ENCODE results near the gene ISG15.

ISG15 gene

GRCh38 chr1:978835-979743, 34.2 kb upstream of the ISG15 start:
- no peak for DNase-seq (ENCODE audit: low read depth)
- TF ChIP-seq, protein P1, sequence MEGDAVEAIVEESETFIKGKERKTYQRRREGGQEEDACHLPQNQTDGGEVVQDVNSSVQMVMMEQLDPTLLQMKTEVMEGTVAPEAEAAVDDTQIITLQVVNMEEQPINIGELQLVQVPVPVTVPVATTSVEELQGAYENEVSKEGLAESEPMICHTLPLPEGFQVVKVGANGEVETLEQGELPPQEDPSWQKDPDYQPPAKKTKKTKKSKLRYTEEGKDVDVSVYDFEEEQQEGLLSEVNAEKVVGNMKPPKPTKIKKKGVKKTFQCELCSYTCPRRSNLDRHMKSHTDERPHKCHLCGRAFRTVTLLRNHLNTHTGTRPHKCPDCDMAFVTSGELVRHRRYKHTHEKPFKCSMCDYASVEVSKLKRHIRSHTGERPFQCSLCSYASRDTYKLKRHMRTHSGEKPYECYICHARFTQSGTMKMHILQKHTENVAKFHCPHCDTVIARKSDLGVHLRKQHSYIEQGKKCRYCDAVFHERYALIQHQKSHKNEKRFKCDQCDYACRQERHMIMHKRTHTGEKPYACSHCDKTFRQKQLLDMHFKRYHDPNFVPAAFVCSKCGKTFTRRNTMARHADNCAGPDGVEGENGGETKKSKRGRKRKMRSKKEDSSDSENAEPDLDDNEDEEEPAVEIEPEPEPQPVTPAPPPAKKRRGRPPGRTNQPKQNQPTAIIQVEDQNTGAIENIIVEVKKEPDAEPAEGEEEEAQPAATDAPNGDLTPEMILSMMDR (conservative IDR thresholded peaks at IDR 0.05; ENCODE audit: low read length): no peak
- H3K4me3 ChIP-seq (ENCODE audit: low read length): no peak overlapping the region

DNA sequence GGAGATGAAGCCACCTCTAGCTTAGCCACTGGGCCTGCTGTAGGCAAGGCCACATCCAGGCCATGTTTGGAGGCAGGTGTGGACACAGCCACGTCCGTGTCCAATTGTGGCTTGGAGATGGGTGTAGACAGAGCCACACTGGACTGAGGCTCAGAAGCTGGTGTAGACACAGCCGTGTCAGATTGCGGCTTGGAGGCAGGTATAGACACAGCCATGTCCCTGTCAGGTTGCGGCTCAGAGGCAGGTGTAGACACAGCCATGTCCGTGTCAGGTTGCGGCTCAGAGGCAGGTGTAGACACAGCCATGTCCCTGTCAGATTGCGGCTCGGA, 33.6 kb upstream of the ISG15 start:
- H3K4me3 ChIP-seq (ENCODE audit: low read length): no peak overlapping the region
- TF ChIP-seq, protein P1 (conservative IDR thresholded peaks at IDR 0.05; ENCODE audit: low read length): no peak
- no peak for DNase-seq (ENCODE audit: low read depth)

DNA sequence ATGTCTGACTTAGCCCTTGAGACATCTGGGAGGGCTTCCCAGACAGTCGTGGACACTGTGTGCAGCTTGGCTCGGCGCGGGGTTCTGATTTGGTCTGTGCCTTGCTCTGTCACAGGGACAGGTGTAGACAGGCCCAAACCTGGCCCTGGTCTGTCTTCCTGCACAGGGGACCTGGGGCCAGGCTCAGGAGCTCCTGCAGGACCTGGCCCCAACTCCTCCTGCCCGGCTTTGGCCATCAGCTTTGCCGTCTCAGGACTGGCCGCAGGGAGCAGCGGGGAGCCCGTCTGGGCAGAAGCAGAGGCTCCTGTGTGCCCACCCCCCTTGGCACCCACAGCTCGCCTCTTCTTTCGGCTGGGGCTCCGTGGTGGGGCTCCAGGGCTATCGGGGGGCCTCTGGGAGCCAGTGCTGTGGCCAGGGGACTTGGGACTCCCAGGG, 33.1 kb upstream of the ISG15 start:
- no peak overlapping the region for H3K4me3 ChIP-seq (ENCODE audit: low read length)
- TF ChIP-seq, protein P1 (conservative IDR thresholded peaks at IDR 0.05; ENCODE audit: low read length): no peak
- DNase-seq (ENCODE audit: low read depth): no peak

- TF ChIP-seq, protein P1 (conservative IDR thresholded peaks at IDR 0.05; ENCODE audit: low read length): no peak
- DNase-seq (ENCODE audit: low read depth): no peak
Measured at GRCh38 chr1:980602-981395, 32.5 kb upstream of the ISG15 start.

DNA sequence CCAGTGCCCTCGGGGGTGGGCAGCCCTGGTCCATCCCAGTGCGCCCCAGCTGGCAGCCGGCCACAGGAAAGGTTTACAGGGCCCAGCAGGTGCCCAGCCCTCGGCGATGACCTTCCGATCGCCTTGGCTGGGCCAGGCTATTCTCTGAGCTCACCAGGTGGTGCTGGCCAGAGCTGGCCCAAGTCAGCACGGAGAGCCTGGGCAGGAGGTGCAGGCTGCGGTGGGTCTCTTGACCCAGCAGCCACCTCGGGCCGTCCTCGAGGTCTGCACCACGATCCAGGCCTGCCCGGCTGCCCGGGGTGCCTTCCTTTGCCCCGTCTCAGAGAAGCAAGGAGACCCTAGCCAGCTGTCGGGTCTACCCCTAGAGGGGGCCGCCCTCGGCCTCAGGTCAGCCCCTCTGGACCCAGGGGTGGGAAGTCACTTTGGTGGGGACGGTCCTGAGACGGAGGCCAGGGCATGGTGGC, 31.8 kb upstream of the ISG15 start:
- no peak overlapping the region for H3K4me3 ChIP-seq (ENCODE audit: low read length)
- TF ChIP-seq, protein P1 (conservative IDR thresholded peaks at IDR 0.05; ENCODE audit: low read length): no peak
- DNase-seq (ENCODE audit: low read depth): no peak

More at GRCh38 chr1:980602-981395, 32.5 kb upstream of the ISG15 start:
- H3K4me3 ChIP-seq (ENCODE audit: low read length): no peak overlapping the region

DNA sequence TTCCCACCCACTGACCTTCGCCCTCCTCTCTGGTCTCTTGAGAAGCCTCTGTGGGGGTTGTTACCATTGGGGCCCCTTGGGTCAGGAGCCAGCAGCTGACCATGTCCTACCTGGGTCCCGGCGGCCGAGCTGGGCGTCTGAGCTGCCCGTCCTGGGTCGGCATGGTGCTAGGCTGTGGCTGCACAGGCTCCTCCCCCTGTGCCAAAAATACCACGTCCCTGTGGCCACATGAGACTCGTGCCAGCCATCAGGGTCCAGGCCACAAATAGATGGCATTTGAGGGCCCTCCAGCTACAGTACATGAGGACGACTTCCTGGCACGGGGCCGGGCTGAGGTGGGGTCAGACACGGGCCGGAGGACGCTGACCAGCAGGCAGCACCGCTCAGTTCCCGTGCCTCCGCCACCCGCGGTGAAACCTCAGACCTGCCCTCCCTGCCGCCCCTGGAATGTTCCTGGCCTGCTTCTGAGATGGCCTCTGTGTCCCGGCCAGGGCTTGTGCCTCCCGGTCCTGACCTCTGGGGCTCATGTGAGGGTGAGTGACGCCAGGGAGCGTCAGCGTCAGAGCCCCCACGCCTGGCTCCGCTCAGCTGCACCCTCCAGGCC, 31.2 kb upstream of the ISG15 start, which contains the start of gene PERM1:
TSS of gene PERM1 (minus strand) at position 139 of the 604 bp plus-strand sequence. CDS start 1,064 bp downstream, outside the sequence.
- DNase-seq (ENCODE audit: low read depth): no peak
- TF ChIP-seq, protein P1 (conservative IDR thresholded peaks at IDR 0.05; ENCODE audit: low read length): no peak
- no peak within 1 kb of the TSS for H3K4me3 ChIP-seq (ENCODE audit: low read length)
